Endodermal cell (in vitro differentiated cells): ENCODE data around the gene SNX22. TPM values are rescaled to one million over a fixed set of nuclear protein-coding genes. Genes with fewer than 3 reads are reported as not detected.

Experiments
- DNase-seq: peaks from one replicate; pipeline ENCODE4 v3.0.0-alpha.2; 2017
- H3K27ac ChIP-seq: 2 replicates; pipeline ENCODE4 v1.5.1; 2013; ENCODE audit warnings: mild to moderate bottlenecking, low read depth, low read length, moderate library complexity
- H3K27me3 ChIP-seq: 2 replicates; pipeline ENCODE4 v1.6.1; 2013; ENCODE audit warnings: mild to moderate bottlenecking, low read length, moderate library complexity; ENCODE audit not compliant: insufficient read depth, control insufficient read depth, poor library complexity, severe bottlenecking
- H3K36me3 ChIP-seq: 2 replicates; pipeline ENCODE4 v1.7.0; 2013; ENCODE audit warnings: mild to moderate bottlenecking, low read length, moderate library complexity; ENCODE audit not compliant: control insufficient read depth, insufficient read depth
- H3K4me1 ChIP-seq: one replicate; pipeline ENCODE4 v1.7.0; 2013; ENCODE audit warnings: low read length; ENCODE audit not compliant: control insufficient read depth, insufficient read depth
- H3K4me3 ChIP-seq: 2 replicates; pipeline ENCODE4 v1.5.1; 2013; ENCODE audit warnings: mild to moderate bottlenecking, low read length, moderate library complexity
- H3K9ac ChIP-seq: 2 replicates; pipeline ENCODE4 v1.6.1; 2013; ENCODE audit warnings: mild to moderate bottlenecking, low read length, moderate library complexity; ENCODE audit not compliant: poor library complexity, severe bottlenecking; ENCODE audit errors: extremely low read depth
- H3K9me3 ChIP-seq: 2 replicates; pipeline ENCODE4 v1.6.1; 2013; ENCODE audit warnings: mild to moderate bottlenecking, low read length, moderate library complexity; ENCODE audit not compliant: control insufficient read depth
- H3K27ac Mint-ChIP-seq: 2 replicates; pipeline ENCODE4 v1.8.0; 2020; ENCODE audit warnings: mixed read lengths
- H3K27me3 Mint-ChIP-seq: 2 replicates; pipeline ENCODE4 v1.8.0; 2021; ENCODE audit warnings: mild to moderate bottlenecking, mixed read lengths; ENCODE audit not compliant: insufficient read depth
- H3K36me3 Mint-ChIP-seq: 2 replicates; pipeline ENCODE4 v1.8.0; 2020; ENCODE audit warnings: low read depth, mixed read lengths
- H3K4me1 Mint-ChIP-seq: 2 replicates; pipeline ENCODE4 v1.8.0; 2020; ENCODE audit warnings: mixed read lengths
- H3K4me3 Mint-ChIP-seq: 2 replicates; pipeline ENCODE4 v1.8.0; 2020; ENCODE audit warnings: mild to moderate bottlenecking, moderate library complexity, mixed read lengths
- H3K9me3 Mint-ChIP-seq: 2 replicates; pipeline ENCODE4 v1.8.0; 2020; ENCODE audit warnings: mild to moderate bottlenecking, mixed read lengths
- WGBS, 2 experiments: methylation state at CpG; one replicate each; pipeline versions ENCODE4 v1.1.5 to v1.1.7; 2013; ENCODE audit warnings: missing lambda C conversion rate in 2 of 2, mixed read lengths in 1 of 2; ENCODE audit not compliant: insufficient coverage in 1 of 2, insufficient read length in 1 of 2; 5-methylcytosine and 5-hydroxymethylcytosine counted together
- total RNA-seq, 2 donors: library from RNA; stranded (reverse); fragmentation: NEBNext Ultra II Directional in 1 of 2; extraction: Animal tissue kit (Norgen Biotek cat#: 25700) in 1 of 2; gene quantifications; 2 replicates in 1 of 2; 3 replicates in 1 of 2; pipeline ENCODE4 v1.2.1, GENCODE V29; 2021
- TF ChIP-seq, protein P1 (sequence below): fragments of 200-600 bp; sonication (generic); conservative IDR thresholded peaks from 2 replicates; pipeline ENCODE4 v1.5.0; 2021; ENCODE audit warnings: antibody characterized with exemption, mild to moderate bottlenecking

SNX22 gene
- total RNA-seq, 2 donors from 2014 or later = 1.6 to 2.6 TPM

DNA sequence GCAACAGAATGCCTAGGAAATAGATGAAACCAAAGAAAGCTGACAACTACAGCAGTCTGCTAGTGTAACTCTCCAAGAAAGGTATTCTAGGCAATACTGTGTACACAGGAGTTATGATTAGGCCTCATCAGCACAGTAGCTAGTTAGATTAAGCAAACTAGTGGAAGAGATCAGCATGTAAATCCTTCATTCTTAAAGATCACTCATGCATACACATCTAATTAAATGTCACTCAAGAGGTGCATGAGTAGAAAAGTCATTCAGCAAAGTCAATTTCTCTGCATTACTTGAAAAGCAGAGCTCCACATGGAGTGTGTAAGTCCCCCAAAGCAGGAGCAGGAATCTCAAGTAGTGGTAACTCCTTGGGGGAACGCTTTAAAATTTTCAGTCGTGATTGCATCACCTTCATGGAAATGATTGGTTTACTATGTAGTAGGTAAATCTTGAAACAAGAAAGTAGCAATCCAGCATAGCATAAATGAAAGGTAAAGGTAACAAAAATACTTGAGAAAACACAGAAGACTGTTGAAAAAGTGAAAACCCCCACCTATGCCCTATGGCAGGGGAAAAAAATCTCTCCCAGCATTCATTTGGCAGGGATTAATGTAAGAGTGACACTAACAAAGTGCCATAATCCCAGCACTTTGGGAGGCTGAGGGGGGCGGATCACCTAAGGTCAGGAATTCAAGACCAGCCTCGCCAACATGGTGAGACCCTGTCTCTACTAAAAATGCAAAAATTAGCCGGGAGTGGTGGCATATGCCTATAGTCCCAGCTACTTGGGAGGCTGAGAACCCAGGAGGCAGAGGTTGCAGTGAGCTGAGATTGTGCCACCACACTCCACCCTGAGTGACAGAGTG lies 40.7 kb downstream of the SNX22 start:
- no peak for DNase-seq
- Histone ChIP-seq H3K4me3 (peak overlapping the region; percentile 51), H3K27me3 (no peaks in the 10 kb centered on the region), H3K9ac (no peak overlapping the region), H3K9me3 (no peaks in the 10 kb centered on the region), H3K36me3 (peaks cover 28% of the 10 kb centered on the region), H3K27ac (no peak overlapping the region), H3K4me1 (peaks cover 12% of the 10 kb centered on the region)
- Mint-ChIP-seq H3K27me3 (no peaks in the 10 kb centered on the region), H3K4me1 (peaks cover 7% of the 10 kb centered on the region), H3K9me3 (no peaks in the 10 kb centered on the region), H3K36me3 (peaks cover 38% of the 10 kb centered on the region), H3K27ac (no peak overlapping the region), H3K4me3 (no peak overlapping the region)
- 87 to 91% methylated on average over 5 of the region's 5 CpGs for WGBS, 2 experiments
- TF ChIP-seq, protein P1, sequence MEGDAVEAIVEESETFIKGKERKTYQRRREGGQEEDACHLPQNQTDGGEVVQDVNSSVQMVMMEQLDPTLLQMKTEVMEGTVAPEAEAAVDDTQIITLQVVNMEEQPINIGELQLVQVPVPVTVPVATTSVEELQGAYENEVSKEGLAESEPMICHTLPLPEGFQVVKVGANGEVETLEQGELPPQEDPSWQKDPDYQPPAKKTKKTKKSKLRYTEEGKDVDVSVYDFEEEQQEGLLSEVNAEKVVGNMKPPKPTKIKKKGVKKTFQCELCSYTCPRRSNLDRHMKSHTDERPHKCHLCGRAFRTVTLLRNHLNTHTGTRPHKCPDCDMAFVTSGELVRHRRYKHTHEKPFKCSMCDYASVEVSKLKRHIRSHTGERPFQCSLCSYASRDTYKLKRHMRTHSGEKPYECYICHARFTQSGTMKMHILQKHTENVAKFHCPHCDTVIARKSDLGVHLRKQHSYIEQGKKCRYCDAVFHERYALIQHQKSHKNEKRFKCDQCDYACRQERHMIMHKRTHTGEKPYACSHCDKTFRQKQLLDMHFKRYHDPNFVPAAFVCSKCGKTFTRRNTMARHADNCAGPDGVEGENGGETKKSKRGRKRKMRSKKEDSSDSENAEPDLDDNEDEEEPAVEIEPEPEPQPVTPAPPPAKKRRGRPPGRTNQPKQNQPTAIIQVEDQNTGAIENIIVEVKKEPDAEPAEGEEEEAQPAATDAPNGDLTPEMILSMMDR = no peak

DNA sequence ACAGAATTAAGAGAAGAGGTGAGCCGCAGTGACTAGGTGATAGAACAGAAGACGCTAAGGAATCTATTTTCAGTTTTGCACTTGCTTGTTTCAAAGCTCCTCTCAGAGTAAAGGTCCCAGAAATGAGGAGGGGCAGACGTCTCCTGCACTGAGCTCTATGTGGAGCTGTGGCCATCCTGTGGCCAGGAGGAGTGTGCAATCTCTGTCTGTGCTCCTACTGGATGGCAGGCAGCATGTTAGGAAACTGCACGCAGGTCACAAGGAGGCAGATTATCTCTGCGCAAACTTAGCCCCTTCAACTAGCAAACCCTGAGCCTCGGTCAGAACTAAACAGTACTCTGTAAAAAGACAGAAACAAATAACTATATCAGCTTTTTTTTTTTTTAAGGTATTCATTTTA lies 42.4 kb downstream of the SNX22 start:
- H3K4me1 ChIP-seq = peaks cover 16% of the 10 kb centered on the region
- H3K27ac Mint-ChIP-seq = peak overlapping the region; percentile 75
- H3K9ac ChIP-seq = no peak overlapping the region
- no peak overlapping the region for H3K4me3 Mint-ChIP-seq
- no peaks in the 10 kb centered on the region for H3K27me3 ChIP-seq
- H3K4me1 Mint-ChIP-seq = peaks cover 9% of the 10 kb centered on the region
- peak; percentile 51 for DNase-seq
- peaks cover 27% of the 10 kb centered on the region for H3K36me3 Mint-ChIP-seq
- WGBS, 2 experiments = 74 to 81% methylated on average over 3 to 6 of the region's 6 CpGs
- peak overlapping the region; percentile 36 for H3K27ac ChIP-seq
- H3K9me3 ChIP-seq = no peaks in the 10 kb centered on the region
- no peaks in the 10 kb centered on the region for H3K9me3 Mint-ChIP-seq
- TF ChIP-seq, protein P1 = peak; percentile 41
- peaks cover 18% of the 10 kb centered on the region for H3K36me3 ChIP-seq
- H3K27me3 Mint-ChIP-seq = no peaks in the 10 kb centered on the region
- peak overlapping the region; percentile 61 for H3K4me3 ChIP-seq

DNA sequence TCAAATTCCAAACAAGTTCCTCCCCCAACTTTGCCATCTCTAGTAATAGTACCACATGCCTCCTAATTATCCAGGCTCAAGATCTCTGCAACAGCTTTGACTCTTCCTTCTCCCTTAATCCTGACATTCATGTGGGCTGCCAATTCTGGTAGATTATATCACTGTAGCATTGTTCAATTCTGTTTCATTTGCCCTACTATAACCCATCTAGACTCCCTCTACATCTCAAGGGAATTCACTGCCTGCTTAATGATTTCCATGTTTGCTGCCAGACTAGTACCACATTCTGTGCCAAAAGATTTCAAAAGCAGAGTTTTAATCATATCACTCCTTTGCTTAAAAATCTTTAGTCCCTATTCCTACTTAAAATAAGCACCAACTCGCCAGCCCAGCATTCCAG lies 45.9 kb downstream of the SNX22 start:
- Mint-ChIP-seq H3K4me1 (peaks cover 9% of the 10 kb centered on the region), H3K27ac (no peak overlapping the region), H3K4me3 (no peak overlapping the region), H3K36me3 (peaks cover 29% of the 10 kb centered on the region), H3K27me3 (no peaks in the 10 kb centered on the region), H3K9me3 (no peaks in the 10 kb centered on the region)
- Histone ChIP-seq H3K9me3 (no peaks in the 10 kb centered on the region), H3K36me3 (peaks cover 34% of the 10 kb centered on the region), H3K27ac (no peak overlapping the region), H3K27me3 (no peaks in the 10 kb centered on the region), H3K4me1 (peaks cover 8% of the 10 kb centered on the region), H3K4me3 (no peak overlapping the region), H3K9ac (no peak overlapping the region)
- 88 to 100% methylated on average over 1 of the region's 1 CpG for WGBS, 2 experiments
- DNase-seq = no peak
- TF ChIP-seq, protein P1 = no peak
